GM11168 (cell line): Measurements from ENCODE around the gene NKX6-1.

Experiments used
- in situ Hi-C: fragments of 300-500 bp; cut with MboI; formaldehyde crosslinking; loops from one replicate; pipeline ENCODE4 v1.12.0; 2022; ENCODE audit warnings: low sequenced_read_pairs; ENCODE audit not compliant: unreplicated experiment

The NKX6-1 gene

GRCh38 chr4:84498935-84499623 lies at the start of gene NKX6-1:
Gene NKX6-1 (minus strand): TSS chr4:84499292. CDS start chr4:84498228, 1,064 bp downstream.
- in situ Hi-C loops, result loop anchor here (25.0 kb wide), 1 partner anchor 987 kb away; no protein-coding TSS in a partner anchor

- in situ Hi-C loops, result no loop called here
Measured at GRCh38 chr4:84547211-84547610, 48.1 kb upstream of the NKX6-1 start.

- in situ Hi-C loops, result no loop called here
Measured at GRCh38 chr4:84545093-84545492, 46.0 kb upstream of the NKX6-1 start.

GRCh38 chr4:84535901-84536300 lies 36.8 kb upstream of the NKX6-1 start:
- in situ Hi-C loops, result no loop called here

GRCh38 chr4:84531689-84532088 lies 32.6 kb upstream of the NKX6-1 start:
- in situ Hi-C loops, result no loop called here

- in situ Hi-C loops, result no loop called here
Measured at GRCh38 chr4:84530871-84531270, 31.8 kb upstream of the NKX6-1 start.

GRCh38 chr4:84530454-84530853 lies 31.4 kb upstream of the NKX6-1 start:
- in situ Hi-C loops, result no loop called here

GRCh38 chr4:84529169-84529751 lies 30.2 kb upstream of the NKX6-1 start:
- in situ Hi-C loops, result no loop called here

GRCh38 chr4:84527391-84527790 lies 28.3 kb upstream of the NKX6-1 start:
- in situ Hi-C loops, result no loop called here

- in situ Hi-C loops, result no loop called here
Measured at GRCh38 chr4:84515075-84515474, 16.0 kb upstream of the NKX6-1 start.

- in situ Hi-C loops, result no loop called here
Measured at GRCh38 chr4:84512277-84512676, 13.2 kb upstream of the NKX6-1 start.

GRCh38 chr4:84511703-84512102 lies 12.6 kb upstream of the NKX6-1 start:
- in situ Hi-C loops, result no loop called here

- in situ Hi-C loops, result no loop called here
Measured at GRCh38 chr4:84507941-84508340, 8.8 kb upstream of the NKX6-1 start.

- in situ Hi-C loops, result no loop called here
Measured at GRCh38 chr4:84504821-84505220, 5.7 kb upstream of the NKX6-1 start.

- in situ Hi-C loops, result no loop called here
Measured at GRCh38 chr4:84503495-84504437, 4.7 kb upstream of the NKX6-1 start.

GRCh38 chr4:84502955-84503373 lies 3.9 kb upstream of the NKX6-1 start:
- in situ Hi-C loops, result no loop called here

GRCh38 chr4:84502333-84502954 lies 3.4 kb upstream of the NKX6-1 start:
- in situ Hi-C loops, result no loop called here

- in situ Hi-C loops, result no loop called here
Measured at GRCh38 chr4:84501721-84502267, 2.7 kb upstream of the NKX6-1 start.

- in situ Hi-C loops, result no loop called here
Measured at GRCh38 chr4:84501202-84501503, 2.1 kb upstream of the NKX6-1 start.
